ENCODE results near the gene FOXE1. TPM values are rescaled to one million over a fixed set of nuclear protein-coding genes. Genes with fewer than 3 reads are reported as not detected.

Gene FOXE1
- total and polyA plus RNA-seq, 8 donors: not detected

GRCh38 chr9:97848215-97848479, 4.9 kb upstream of the FOXE1 start:
- no peak for ATAC-seq
- DNase-seq: no peak
- peak overlapping the region in 1 of 2 donors; percentile 25 for H3K4me3 ChIP-seq
- peaks cover 9 to 33% of the 10 kb centered on the region in 2 donors for H3K4me1 ChIP-seq
- intact Hi-C loops (cut with DNase I): no loop called here
- H3K9me3 ChIP-seq: no peaks in the 10 kb centered on the region
- no peaks in the 10 kb centered on the region for H3K36me3 ChIP-seq
- H3K27ac ChIP-seq: no peak overlapping the region
- no peak for TF ChIP-seq CTCF (IDR thresholded peaks at IDR 0.05)
- peaks cover 81 to 100% of the 10 kb centered on the region in 2 donors for H3K27me3 ChIP-seq

- H3K27ac ChIP-seq: no peak overlapping the region
- H3K4me3 ChIP-seq: peak overlapping the region in 1 of 2 donors; percentile 25
- H3K36me3 ChIP-seq: no peaks in the 10 kb centered on the region
- intact Hi-C loops (cut with DNase I): no loop called here
- no peak for TF ChIP-seq CTCF (IDR thresholded peaks at IDR 0.05)
- peaks cover 83 to 100% of the 10 kb centered on the region in 2 donors for H3K27me3 ChIP-seq
- peak in 1 of 4 donors; percentile 94 for DNase-seq
- peaks cover 14 to 38% of the 10 kb centered on the region in 2 donors for H3K4me1 ChIP-seq
- peak; percentile 61 for ATAC-seq
- H3K9me3 ChIP-seq: no peaks in the 10 kb centered on the region
Observed at GRCh38 chr9:97848480-97849237, 4.4 kb upstream of the FOXE1 start.

- DNase-seq: no peak
- Histone ChIP-seq H3K27ac (no peak overlapping the region), H3K4me3 (no peak overlapping the region), H3K9me3 (no peaks in the 10 kb centered on the region), H3K27me3 (peaks cover 97 to 100% of the 10 kb centered on the region in 2 donors), H3K4me1 (peaks cover 15 to 50% of the 10 kb centered on the region in 2 donors), H3K36me3 (no peaks in the 10 kb centered on the region)
- TF ChIP-seq CTCF (IDR thresholded peaks at IDR 0.05): no peak
- ATAC-seq: no peak
- intact Hi-C loops (cut with DNase I): no loop called here
Observed at GRCh38 chr9:97849980-97850379, 3.0 kb upstream of the FOXE1 start.

GRCh38 chr9:97850746-97851445, 2.1 kb upstream of the FOXE1 start:
- intact Hi-C loops (cut with DNase I): no loop called here
- peaks cover 100% of the 10 kb centered on the region in 2 donors for H3K27me3 ChIP-seq
- H3K27ac ChIP-seq: no peak overlapping the region
- ATAC-seq (no peak), DNase-seq (no peak)
- H3K36me3 ChIP-seq: no peaks in the 10 kb centered on the region
- no peak for TF ChIP-seq CTCF (IDR thresholded peaks at IDR 0.05)
- H3K4me3 ChIP-seq: no peak overlapping the region
- no peaks in the 10 kb centered on the region for H3K9me3 ChIP-seq
- H3K4me1 ChIP-seq: peaks cover 15 to 50% of the 10 kb centered on the region in 2 donors

- ATAC-seq (no peak), DNase-seq (no peak)
- H3K27ac ChIP-seq: no peak overlapping the region
- no peaks in the 10 kb centered on the region for H3K36me3 ChIP-seq
- peaks cover 100% of the 10 kb centered on the region in 2 donors for H3K27me3 ChIP-seq
- intact Hi-C loops (cut with DNase I): no loop called here
- no peak for TF ChIP-seq CTCF (IDR thresholded peaks at IDR 0.05)
- H3K9me3 ChIP-seq: no peaks in the 10 kb centered on the region
- H3K4me1 ChIP-seq: peaks cover 15 to 50% of the 10 kb centered on the region in 2 donors
- no peak overlapping the region for H3K4me3 ChIP-seq
Observed at GRCh38 chr9:97851446-97851883, 1.6 kb upstream of the FOXE1 start.

All from left lung (tissue), 10 donors.